GM23338 (cell line): ENCODE data around the gene HCN3. TPM values are rescaled to one million over a fixed set of nuclear protein-coding genes. Genes with fewer than 3 reads are reported as not detected.

Source experiments
- ATAC-seq: fragments of 200-7000 bp; cut with Tn5 transposase; 3 replicates; pipeline ENCODE4 v1.9.1; 2020
- DNase-seq: peaks from one replicate; pipeline ENCODE4 v3.0.0-alpha.2; 2015; ENCODE audit warnings: low spot score
- H2AFZ ChIP-seq: fragments of 200-600 bp; sonication (generic); 2 replicates; pipeline ENCODE4 v1.8.0; 2016; ENCODE audit warnings: antibody characterized with exemption, mild to moderate bottlenecking, moderate library complexity
- H3F3A ChIP-seq: fragments of 200-600 bp; sonication (generic); replicated peaks from 2 replicates; pipeline ENCODE4 v1.8.0; 2017; ENCODE audit warnings: antibody characterized with exemption, mixed run types, low read depth
- H3K27ac ChIP-seq: fragments of 200-600 bp; sonication (generic); 2 replicates; pipeline ENCODE4 v1.6.1; 2016; ENCODE audit warnings: low read depth
- H3K27me3 ChIP-seq: fragments of 200-600 bp; sonication (generic); 2 replicates; pipeline ENCODE4 v1.8.0; 2016; ENCODE audit warnings: mild to moderate bottlenecking, mixed run types, moderate library complexity; ENCODE audit not compliant: insufficient read depth
- H3K36me3 ChIP-seq: fragments of 200-600 bp; sonication (generic); 2 replicates; pipeline ENCODE4 v1.8.0; 2016; ENCODE audit warnings: mild to moderate bottlenecking; ENCODE audit not compliant: insufficient read depth
- H3K4me1 ChIP-seq: fragments of 200-600 bp; sonication (generic); 2 replicates; pipeline ENCODE4 v1.8.0; 2016; ENCODE audit warnings: mild to moderate bottlenecking, moderate library complexity; ENCODE audit not compliant: insufficient read depth
- H3K4me2 ChIP-seq: fragments of 200-600 bp; sonication (generic); 2 replicates; pipeline ENCODE4 v1.7.1; 2017; ENCODE audit warnings: mixed run types
- H3K4me3 ChIP-seq: fragments of 200-600 bp; sonication (generic); 2 replicates; pipeline ENCODE4 v1.6.1; 2016; ENCODE audit warnings: mixed run types
- H3K79me2 ChIP-seq: fragments of 200-600 bp; sonication (generic); replicated peaks from 2 replicates; pipeline ENCODE4 v1.8.0; 2017; ENCODE audit warnings: mild to moderate bottlenecking; ENCODE audit not compliant: insufficient read depth
- H3K9me2 ChIP-seq: fragments of 200-600 bp; sonication (generic); 2 replicates; pipeline ENCODE4 v1.8.0; 2017; ENCODE audit not compliant: insufficient read depth
- H4K20me1 ChIP-seq: fragments of 200-600 bp; sonication (generic); replicated peaks from 2 replicates; pipeline ENCODE4 v1.8.0; 2017; ENCODE audit warnings: mild to moderate bottlenecking; ENCODE audit not compliant: insufficient read depth
- H3K27ac Mint-ChIP-seq: 2 replicates; pipeline ENCODE4 v1.8.0; 2020; ENCODE audit warnings: inconsistent platforms, mild to moderate bottlenecking, moderate library complexity, mixed read lengths
- H3K27me3 Mint-ChIP-seq: 3 replicates; pipeline ENCODE4 v1.8.0; 2022; ENCODE audit warnings: low read depth, mild to moderate bottlenecking, moderate library complexity, mixed read lengths, inconsistent platforms; ENCODE audit not compliant: insufficient read depth, poor library complexity
- H3K36me3 Mint-ChIP-seq: 3 replicates; pipeline ENCODE4 v1.8.0; 2021; ENCODE audit warnings: low read depth, mild to moderate bottlenecking, inconsistent platforms, moderate library complexity, mixed read lengths
- H3K4me1 Mint-ChIP-seq: 3 replicates; pipeline ENCODE4 v1.8.0; 2020; ENCODE audit warnings: mild to moderate bottlenecking, inconsistent platforms, mixed read lengths
- H3K4me3 Mint-ChIP-seq: 3 replicates; pipeline ENCODE4 v1.8.0; 2021; ENCODE audit warnings: moderate library complexity, mild to moderate bottlenecking, inconsistent platforms, mixed read lengths
- H3K9me3 Mint-ChIP-seq: 3 replicates; pipeline ENCODE4 v1.8.0; 2020; ENCODE audit warnings: moderate library complexity, mild to moderate bottlenecking, inconsistent platforms, mixed read lengths
- CREB1 ChIP-seq: fragments of 250-450 bp; sonication (Bioruptor Pico); IDR thresholded peaks from 2 replicates; pipeline ENCODE4 v1.5.0; 2020; ENCODE audit warnings: low read depth, mild to moderate bottlenecking, moderate library complexity
- ETS1 ChIP-seq: IDR thresholded peaks from 2 replicates; pipeline ENCODE4 v1.6.1; 2016; ENCODE audit warnings: antibody characterized with exemption
- EZH2 ChIP-seq: fragments of 200-600 bp; sonication (generic); IDR thresholded peaks from one replicate; pipeline ENCODE4 v1.8.0; 2017; ENCODE audit warnings: antibody characterized with exemption, mild to moderate bottlenecking, low read depth; ENCODE audit not compliant: unreplicated experiment
- EZH2phosphoT487 ChIP-seq: fragments of 200-600 bp; sonication (generic); IDR thresholded peaks from one replicate; pipeline ENCODE4 v1.8.1; 2018; ENCODE audit warnings: antibody characterized with exemption; ENCODE audit not compliant: unreplicated experiment
- JUNB ChIP-seq: IDR thresholded peaks from one replicate; pipeline ENCODE4 v1.6.1; 2016; ENCODE audit warnings: antibody characterized with exemption; ENCODE audit not compliant: unreplicated experiment
- NANOG ChIP-seq: IDR thresholded peaks from 2 replicates; pipeline ENCODE4 v1.6.1; 2016; ENCODE audit warnings: antibody characterized with exemption, borderline replicate concordance
- POLR2AphosphoS5 ChIP-seq: IDR thresholded peaks from 2 replicates; pipeline ENCODE4 v1.6.1; 2016; ENCODE audit warnings: antibody characterized with exemption, low read depth
- REST ChIP-seq: IDR thresholded peaks from one replicate; pipeline ENCODE4 v1.6.1; 2018; ENCODE audit warnings: antibody characterized with exemption; ENCODE audit not compliant: unreplicated experiment
- STAT1 ChIP-seq: IDR thresholded peaks from one replicate; pipeline ENCODE4 v1.6.1; 2016; ENCODE audit warnings: antibody characterized with exemption; ENCODE audit not compliant: unreplicated experiment
- ZNF114 ChIP-seq: fragments of 250-450 bp; sonication (Bioruptor Pico); IDR thresholded peaks from 2 replicates; pipeline ENCODE4 v1.5.0; 2020; ENCODE audit warnings: mild to moderate bottlenecking, moderate library complexity
- ZNF331 ChIP-seq: fragments of 250-450 bp; sonication (Bioruptor Pico); IDR thresholded peaks from 2 replicates; pipeline ENCODE4 v1.5.0; 2020; ENCODE audit warnings: low read depth, mild to moderate bottlenecking, moderate library complexity
- ZNF462 ChIP-seq: fragments of 250-450 bp; sonication (Bioruptor Pico); IDR thresholded peaks from 2 replicates; pipeline ENCODE4 v1.5.0; 2020; ENCODE audit warnings: mild to moderate bottlenecking, moderate library complexity
- polyA plus RNA-seq: library from polyadenylated mRNA; unstranded; fragments of >200 nt; fragmentation: Nextera tagmentation; extraction: Ambion mirVana; gene quantifications from 2 replicates; pipeline ENCODE4 v1.2.1, GENCODE V29; 2016
- total RNA-seq: library from RNA; depleted of rRNA; stranded (reverse); fragments of >200 nt; shearing (Covaris generic); gene quantifications from 2 replicates; pipeline ENCODE4 v1.2.3, GENCODE V29; 2014

The HCN3 gene
- total and polyA plus RNA-seq, 2 experiments from 2014 or later, result 3.4 to 4.9 TPM

- H3K79me2 ChIP-seq, result peaks cover 34% of the 10 kb centered on the region
These were observed 8.6 kb upstream of the HCN3 start for GRCh38 chr1:155268630-155269029.

GRCh38 chr1:155269381-155269780, 7.9 kb upstream of the HCN3 start:
- no peak for ATAC-seq
- Mint-ChIP-seq H3K36me3 (peaks cover 82% of the 10 kb centered on the region), H3K4me3 (no peak overlapping the region; the same call in 2 of the 3 replicates), H3K27me3 (peaks cover 13% of the 10 kb centered on the region), H3K4me1 (peaks cover 17% of the 10 kb centered on the region; the same call in 2 of the 3 replicates), H3K27ac (no peak overlapping the region), H3K9me3 (no peaks in the 10 kb centered on the region; the same call in 2 of the 3 replicates)
- Histone ChIP-seq H2AFZ (no peak overlapping the region), H3K9me2 (no peaks in the 10 kb centered on the region), H3F3A (peaks cover 70% of the 10 kb centered on the region), H3K27ac (no peak overlapping the region), H3K27me3 (no peaks in the 10 kb centered on the region), H3K79me2 (peaks cover 34% of the 10 kb centered on the region), H3K4me3 (no peak overlapping the region), H3K36me3 (peaks cover 63% of the 10 kb centered on the region), H4K20me1 (peaks cover 31% of the 10 kb centered on the region), H3K4me2 (no peak overlapping the region), H3K4me1 (peaks cover 14% of the 10 kb centered on the region)
- DNase-seq, result no peak
- TF ChIP-seq POLR2AphosphoS5 (no peak), ZNF462 (CRISPR knock-in tag) (no peak), REST (no peak), ZNF331 (no peak), ZNF114 (no peak), ETS1 (no peak), NANOG (no peak), JUNB (no peak), CREB1 (no peak), STAT1 (no peak), EZH2phosphoT487 (no peak), EZH2 (no peak)

More at GRCh38 chr1:155268630-155269029, 8.6 kb upstream of the HCN3 start:
- Histone ChIP-seq H3K27ac (no peak overlapping the region), H3K36me3 (peaks cover 70% of the 10 kb centered on the region), H3K4me3 (no peak overlapping the region), H3K27me3 (no peaks in the 10 kb centered on the region), H4K20me1 (peaks cover 31% of the 10 kb centered on the region), H3F3A (peaks cover 71% of the 10 kb centered on the region), H3K4me2 (no peak overlapping the region), H2AFZ (no peak overlapping the region), H3K4me1 (peaks cover 10% of the 10 kb centered on the region), H3K9me2 (no peaks in the 10 kb centered on the region)
- ATAC-seq (no peak), DNase-seq (no peak)
- peaks cover 14% of the 10 kb centered on the region; the same call in 2 of the 3 replicates for H3K4me1 Mint-ChIP-seq
- no peaks in the 10 kb centered on the region; the same call in 2 of the 3 replicates for H3K9me3 Mint-ChIP-seq
- no peak overlapping the region for H3K4me3 Mint-ChIP-seq
- no peak overlapping the region for H3K27ac Mint-ChIP-seq
- peaks cover 13% of the 10 kb centered on the region for H3K27me3 Mint-ChIP-seq
- TF ChIP-seq STAT1, result no peak
- TF ChIP-seq NANOG, result no peak
- peaks cover 90% of the 10 kb centered on the region for H3K36me3 Mint-ChIP-seq
